ENCODE data around the gene BAIAP2. TPM values are rescaled to one million over a fixed set of nuclear protein-coding genes. Genes with fewer than 3 reads are reported as not detected.

BAIAP2 gene
- total and polyA plus RNA-seq, 2 of the 13 experiments (the other 11 are each of a cell fraction or from before 2014, with no cell fraction given): 22.5 to 24.0 TPM

- TF ChIP-seq, protein P1, sequence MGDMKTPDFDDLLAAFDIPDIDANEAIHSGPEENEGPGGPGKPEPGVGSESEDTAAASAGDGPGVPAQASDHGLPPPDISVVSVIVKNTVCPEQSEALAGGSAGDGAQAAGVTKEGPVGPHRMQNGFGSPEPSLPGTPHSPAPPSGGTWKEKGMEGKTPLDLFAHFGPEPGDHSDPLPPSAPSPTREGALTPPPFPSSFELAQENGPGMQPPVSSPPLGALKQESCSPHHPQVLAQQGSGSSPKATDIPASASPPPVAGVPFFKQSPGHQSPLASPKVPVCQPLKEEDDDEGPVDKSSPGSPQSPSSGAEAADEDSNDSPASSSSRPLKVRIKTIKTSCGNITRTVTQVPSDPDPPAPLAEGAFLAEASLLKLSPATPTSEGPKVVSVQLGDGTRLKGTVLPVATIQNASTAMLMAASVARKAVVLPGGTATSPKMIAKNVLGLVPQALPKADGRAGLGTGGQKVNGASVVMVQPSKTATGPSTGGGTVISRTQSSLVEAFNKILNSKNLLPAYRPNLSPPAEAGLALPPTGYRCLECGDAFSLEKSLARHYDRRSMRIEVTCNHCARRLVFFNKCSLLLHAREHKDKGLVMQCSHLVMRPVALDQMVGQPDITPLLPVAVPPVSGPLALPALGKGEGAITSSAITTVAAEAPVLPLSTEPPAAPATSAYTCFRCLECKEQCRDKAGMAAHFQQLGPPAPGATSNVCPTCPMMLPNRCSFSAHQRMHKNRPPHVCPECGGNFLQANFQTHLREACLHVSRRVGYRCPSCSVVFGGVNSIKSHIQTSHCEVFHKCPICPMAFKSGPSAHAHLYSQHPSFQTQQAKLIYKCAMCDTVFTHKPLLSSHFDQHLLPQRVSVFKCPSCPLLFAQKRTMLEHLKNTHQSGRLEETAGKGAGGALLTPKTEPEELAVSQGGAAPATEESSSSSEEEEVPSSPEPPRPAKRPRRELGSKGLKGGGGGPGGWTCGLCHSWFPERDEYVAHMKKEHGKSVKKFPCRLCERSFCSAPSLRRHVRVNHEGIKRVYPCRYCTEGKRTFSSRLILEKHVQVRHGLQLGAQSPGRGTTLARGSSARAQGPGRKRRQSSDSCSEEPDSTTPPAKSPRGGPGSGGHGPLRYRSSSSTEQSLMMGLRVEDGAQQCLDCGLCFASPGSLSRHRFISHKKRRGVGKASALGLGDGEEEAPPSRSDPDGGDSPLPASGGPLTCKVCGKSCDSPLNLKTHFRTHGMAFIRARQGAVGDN (CRISPR knock-in tag; IDR thresholded peaks at IDR 0.05): peak; percentile 52
- TF ChIP-seq ZSCAN31 (CRISPR knock-in tag; IDR thresholded peaks at IDR 0.05; ENCODE audit: low read depth) (0 out of 2 replicates have a peak, but pooled peaks have one; percentile 24), SIN3A (IDR thresholded peaks at IDR 0.05; ENCODE audit: borderline replicate concordance, low read depth, low read length) (peak; percentile 59; the same call in 1 of the 2 replicates), ZNF20 (CRISPR knock-in tag; IDR thresholded peaks at IDR 0.05) (no peak), FOSL2 (CRISPR knock-in tag; IDR thresholded peaks at IDR 0.05) (peak; percentile 94), KLF12 (CRISPR knock-in tag; IDR thresholded peaks at IDR 0.05; ENCODE audit: borderline replicate concordance) (no peak), FOSL1 (CRISPR knock-in tag; IDR thresholded peaks at IDR 0.05; ENCODE audit: borderline replicate concordance) (peak; percentile 55; the same call in 1 of the 2 replicates), ZFP37 (CRISPR knock-in tag; IDR thresholded peaks at IDR 0.05; ENCODE audit: borderline replicate concordance) (no peak), BRD4 (CRISPR knock-in tag; IDR thresholded peaks at IDR 0.05) (no peak), MAZ (IDR thresholded peaks at IDR 0.05; ENCODE audit: borderline replicate concordance, low read depth, low read length) (peak; percentile 60; the same call in 1 of the 2 replicates), MAZ (CRISPR knock-in tag; IDR thresholded peaks at IDR 0.05; ENCODE audit: low read depth) (no peak), EEA1 (CRISPR knock-in tag; IDR thresholded peaks at IDR 0.05; ENCODE audit: borderline replicate concordance) (no peak), RFXANK (CRISPR knock-in tag; IDR thresholded peaks at IDR 0.05) (no peak), AHR (CRISPR knock-in tag; IDR thresholded peaks at IDR 0.05) (no peak)
- TF ChIP-seq, protein P2, sequence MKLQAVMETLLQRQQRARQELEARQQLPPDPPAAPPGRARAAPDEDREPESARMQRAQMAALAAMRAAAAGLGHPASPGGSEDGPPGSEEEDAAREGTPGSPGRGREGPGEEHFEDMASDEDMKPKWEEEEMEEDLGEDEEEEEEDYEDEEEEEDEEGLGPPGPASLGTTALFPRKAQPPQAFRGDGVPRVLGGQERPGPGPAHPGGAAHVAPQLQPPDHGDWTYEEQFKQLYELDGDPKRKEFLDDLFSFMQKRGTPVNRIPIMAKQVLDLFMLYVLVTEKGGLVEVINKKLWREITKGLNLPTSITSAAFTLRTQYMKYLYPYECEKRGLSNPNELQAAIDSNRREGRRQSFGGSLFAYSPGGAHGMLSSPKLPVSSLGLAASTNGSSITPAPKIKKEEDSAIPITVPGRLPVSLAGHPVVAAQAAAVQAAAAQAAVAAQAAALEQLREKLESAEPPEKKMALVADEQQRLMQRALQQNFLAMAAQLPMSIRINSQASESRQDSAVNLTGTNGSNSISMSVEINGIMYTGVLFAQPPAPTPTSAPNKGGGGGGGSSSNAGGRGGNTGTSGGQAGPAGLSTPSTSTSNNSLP (IDR thresholded peaks at IDR 0.05; ENCODE audit: low read depth, low read length): 0 out of 2 replicates have a peak, but pooled peaks have one; percentile 22
- TF ChIP-seq, protein P3, sequence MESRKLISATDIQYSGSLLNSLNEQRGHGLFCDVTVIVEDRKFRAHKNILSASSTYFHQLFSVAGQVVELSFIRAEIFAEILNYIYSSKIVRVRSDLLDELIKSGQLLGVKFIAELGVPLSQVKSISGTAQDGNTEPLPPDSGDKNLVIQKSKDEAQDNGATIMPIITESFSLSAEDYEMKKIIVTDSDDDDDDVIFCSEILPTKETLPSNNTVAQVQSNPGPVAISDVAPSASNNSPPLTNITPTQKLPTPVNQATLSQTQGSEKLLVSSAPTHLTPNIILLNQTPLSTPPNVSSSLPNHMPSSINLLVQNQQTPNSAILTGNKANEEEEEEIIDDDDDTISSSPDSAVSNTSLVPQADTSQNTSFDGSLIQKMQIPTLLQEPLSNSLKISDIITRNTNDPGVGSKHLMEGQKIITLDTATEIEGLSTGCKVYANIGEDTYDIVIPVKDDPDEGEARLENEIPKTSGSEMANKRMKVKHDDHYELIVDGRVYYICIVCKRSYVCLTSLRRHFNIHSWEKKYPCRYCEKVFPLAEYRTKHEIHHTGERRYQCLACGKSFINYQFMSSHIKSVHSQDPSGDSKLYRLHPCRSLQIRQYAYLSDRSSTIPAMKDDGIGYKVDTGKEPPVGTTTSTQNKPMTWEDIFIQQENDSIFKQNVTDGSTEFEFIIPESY (CRISPR knock-in tag; IDR thresholded peaks at IDR 0.05): peak; percentile 98
- TF ChIP-seq, protein P4, sequence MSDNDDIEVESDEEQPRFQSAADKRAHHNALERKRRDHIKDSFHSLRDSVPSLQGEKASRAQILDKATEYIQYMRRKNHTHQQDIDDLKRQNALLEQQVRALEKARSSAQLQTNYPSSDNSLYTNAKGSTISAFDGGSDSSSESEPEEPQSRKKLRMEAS (IDR thresholded peaks at IDR 0.05): 0 out of 2 replicates have a peak, but pooled peaks have one; percentile 16
- TF ChIP-seq, protein P5, sequence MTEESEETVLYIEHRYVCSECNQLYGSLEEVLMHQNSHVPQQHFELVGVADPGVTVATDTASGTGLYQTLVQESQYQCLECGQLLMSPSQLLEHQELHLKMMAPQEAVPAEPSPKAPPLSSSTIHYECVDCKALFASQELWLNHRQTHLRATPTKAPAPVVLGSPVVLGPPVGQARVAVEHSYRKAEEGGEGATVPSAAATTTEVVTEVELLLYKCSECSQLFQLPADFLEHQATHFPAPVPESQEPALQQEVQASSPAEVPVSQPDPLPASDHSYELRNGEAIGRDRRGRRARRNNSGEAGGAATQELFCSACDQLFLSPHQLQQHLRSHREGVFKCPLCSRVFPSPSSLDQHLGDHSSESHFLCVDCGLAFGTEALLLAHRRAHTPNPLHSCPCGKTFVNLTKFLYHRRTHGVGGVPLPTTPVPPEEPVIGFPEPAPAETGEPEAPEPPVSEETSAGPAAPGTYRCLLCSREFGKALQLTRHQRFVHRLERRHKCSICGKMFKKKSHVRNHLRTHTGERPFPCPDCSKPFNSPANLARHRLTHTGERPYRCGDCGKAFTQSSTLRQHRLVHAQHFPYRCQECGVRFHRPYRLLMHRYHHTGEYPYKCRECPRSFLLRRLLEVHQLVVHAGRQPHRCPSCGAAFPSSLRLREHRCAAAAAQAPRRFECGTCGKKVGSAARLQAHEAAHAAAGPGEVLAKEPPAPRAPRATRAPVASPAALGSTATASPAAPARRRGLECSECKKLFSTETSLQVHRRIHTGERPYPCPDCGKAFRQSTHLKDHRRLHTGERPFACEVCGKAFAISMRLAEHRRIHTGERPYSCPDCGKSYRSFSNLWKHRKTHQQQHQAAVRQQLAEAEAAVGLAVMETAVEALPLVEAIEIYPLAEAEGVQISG (CRISPR knock-in tag; IDR thresholded peaks at IDR 0.05): peak; percentile 7; the same call in 1 of the 2 replicates
Measured at GRCh38 chr17:81094509-81095382, 59.8 kb downstream of the BAIAP2 start (continued).
